HCEC 1CT (cell line): ENCODE results near the gene MAP3K5.
"Not testable (repeated sequence)": the region's sequence is repeated elsewhere in the genome, so short reads cannot be mapped to it uniquely, and the experiment has no call there.

Experiments
- DNase-seq: peaks from one replicate; pipeline ENCODE4 v3.0.0-alpha.2; 2017

MAP3K5 gene

GRCh38 chr6:136769124-136769523 is 23.2 kb downstream of the MAP3K5 start:
- no peak for DNase-seq

GRCh38 chr6:136767570-136768309 is 24.5 kb downstream of the MAP3K5 start:
- DNase-seq = no peak

- no peak for DNase-seq
Measured at GRCh38 chr6:136767103-136767502, 25.2 kb downstream of the MAP3K5 start.

GRCh38 chr6:136766274-136766673 is 26.0 kb downstream of the MAP3K5 start:
- no peak for DNase-seq

GRCh38 chr6:136764517-136764993 is 27.7 kb downstream of the MAP3K5 start:
- DNase-seq = no peak

- DNase-seq = no peak
Measured at GRCh38 chr6:136763716-136764516, 28.4 kb downstream of the MAP3K5 start.

- no peak for DNase-seq
Measured at GRCh38 chr6:136763255-136763654, 29.0 kb downstream of the MAP3K5 start.

- DNase-seq = no peak
Measured at GRCh38 chr6:136762022-136762975, 30.0 kb downstream of the MAP3K5 start.

GRCh38 chr6:136761227-136761922 is 30.9 kb downstream of the MAP3K5 start:
- no peak for DNase-seq

- DNase-seq = not testable (repeated sequence)
Measured at GRCh38 chr6:136760781-136761180, 31.5 kb downstream of the MAP3K5 start.

GRCh38 chr6:136757150-136757549 is 35.1 kb downstream of the MAP3K5 start:
- DNase-seq = no peak

- no peak for DNase-seq
Measured at GRCh38 chr6:136754820-136755219, 37.5 kb downstream of the MAP3K5 start.

GRCh38 chr6:136753624-136754023 is 38.7 kb downstream of the MAP3K5 start:
- no peak for DNase-seq

GRCh38 chr6:136752554-136752953 is 39.7 kb downstream of the MAP3K5 start:
- no peak for DNase-seq

- DNase-seq = no peak
Measured at GRCh38 chr6:136751991-136752390, 40.3 kb downstream of the MAP3K5 start.

- no peak for DNase-seq
Measured at GRCh38 chr6:136751522-136751956, 40.7 kb downstream of the MAP3K5 start.

GRCh38 chr6:136750696-136751521 is 41.4 kb downstream of the MAP3K5 start:
- no peak for DNase-seq

- DNase-seq = no peak
Measured at GRCh38 chr6:136749359-136749997, 42.8 kb downstream of the MAP3K5 start.

- no peak for DNase-seq
Measured at GRCh38 chr6:136747507-136747906, 44.8 kb downstream of the MAP3K5 start.

- DNase-seq = no peak
Measured at GRCh38 chr6:136745300-136745699, 47.0 kb downstream of the MAP3K5 start.

GRCh38 chr6:136744889-136745288 is 47.4 kb downstream of the MAP3K5 start:
- no peak for DNase-seq
